Measurements from ENCODE around the gene CA10. TPM values are rescaled to one million over a fixed set of nuclear protein-coding genes. Genes with fewer than 3 reads are reported as not detected.

CA10 gene
- total and polyA plus RNA-seq, 8 donors = 1.3 TPM; not detected in 7

DNA sequence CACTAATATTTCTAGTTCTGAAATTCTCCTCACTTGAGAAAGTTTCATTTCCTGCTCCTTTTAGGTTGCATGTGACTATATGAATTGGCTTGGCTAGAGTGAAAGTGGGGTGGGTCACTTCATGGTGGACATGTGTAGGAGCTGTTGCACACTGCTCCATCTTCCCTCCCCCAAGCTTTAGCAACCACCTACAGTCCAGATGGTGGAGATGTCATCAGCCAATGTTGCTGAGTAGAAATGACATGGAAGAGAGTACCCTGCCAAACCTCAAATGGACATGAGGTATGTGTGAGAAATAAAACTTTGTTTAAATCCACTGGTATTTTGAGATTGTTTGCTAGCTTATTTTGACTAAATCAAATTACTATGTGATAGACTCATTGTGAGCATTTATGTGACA is 281.5 kb downstream of the CA10 start:
- H3K36me3 ChIP-seq = no peaks in the 10 kb centered on the region
- no peak overlapping the region for H3K27ac ChIP-seq
- DNase-seq = no peak
- H3K9me3 ChIP-seq = no peaks in the 10 kb centered on the region
- H3K27me3 ChIP-seq = no peaks in the 10 kb centered on the region
- H3K4me3 ChIP-seq = no peak overlapping the region
- intact Hi-C loops (cut with DNase I; ENCODE audit: low total_unique reads) = no loop called here
- TF ChIP-seq CTCF (IDR thresholded peaks at IDR 0.05) (no peak), POLR2A (IDR thresholded peaks at IDR 0.05) (no peak), POLR2AphosphoS5 (IDR thresholded peaks at IDR 0.05) (no peak), EP300 (IDR thresholded peaks at IDR 0.05) (no peak)
- no peaks in the 10 kb centered on the region for H3K4me1 ChIP-seq

- no peaks in the 10 kb centered on the region for H3K4me1 ChIP-seq
- no peak for DNase-seq
- H3K27me3 ChIP-seq = no peaks in the 10 kb centered on the region
- intact Hi-C loops (cut with DNase I; ENCODE audit: low total_unique reads) = no loop called here
- 20 to 32% (median 23%) methylated on average over 3 of the region's 3 CpGs for WGBS, 5 donors
- TF ChIP-seq POLR2A (IDR thresholded peaks at IDR 0.05) (no peak), EP300 (IDR thresholded peaks at IDR 0.05) (no peak), CTCF (IDR thresholded peaks at IDR 0.05) (no peak), POLR2AphosphoS5 (IDR thresholded peaks at IDR 0.05) (no peak)
- H3K27ac ChIP-seq = no peak overlapping the region
- H3K4me3 ChIP-seq = no peak overlapping the region
- H3K36me3 ChIP-seq = no peaks in the 10 kb centered on the region
- no peaks in the 10 kb centered on the region for H3K9me3 ChIP-seq
Measured at GRCh38 chr17:51873302-51873701, 285.2 kb downstream of the CA10 start.

DNA sequence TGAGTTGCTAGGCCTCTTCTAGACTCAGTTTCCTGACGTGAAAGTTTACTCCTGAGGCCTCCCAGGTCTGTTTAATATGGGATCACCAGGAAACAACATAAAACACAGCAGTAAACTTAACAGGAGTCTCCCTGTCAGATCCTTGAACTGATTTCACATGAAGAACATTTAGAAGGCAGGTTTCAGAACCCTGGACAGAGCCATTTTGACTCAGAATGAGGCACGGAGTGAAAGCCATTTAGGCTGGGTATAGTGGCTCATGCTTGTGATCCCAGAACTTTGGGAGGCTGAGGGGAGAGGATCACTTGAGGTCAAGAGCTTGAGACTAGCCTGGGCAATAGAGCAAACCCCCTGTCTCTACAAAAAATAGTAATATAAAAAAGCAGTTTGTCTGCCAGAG is 289.1 kb downstream of the CA10 start:
- DNase-seq = peak in 1 of 2 donors; percentile 67
- Histone ChIP-seq H3K27ac (no peak overlapping the region), H3K9me3 (no peaks in the 10 kb centered on the region), H3K27me3 (no peaks in the 10 kb centered on the region), H3K36me3 (no peaks in the 10 kb centered on the region), H3K4me1 (no peaks in the 10 kb centered on the region), H3K4me3 (no peak overlapping the region)
- intact Hi-C loops (cut with DNase I; ENCODE audit: low total_unique reads) = no loop called here
- WGBS, 5 donors = 0 to 7% (median 6%) methylated on average over 2 of the region's 2 CpGs
- TF ChIP-seq CTCF (IDR thresholded peaks at IDR 0.05) = no peak
- TF ChIP-seq POLR2A (IDR thresholded peaks at IDR 0.05) = no peak
- no peak for TF ChIP-seq EP300 (IDR thresholded peaks at IDR 0.05)
- no peak for TF ChIP-seq POLR2AphosphoS5 (IDR thresholded peaks at IDR 0.05)

DNA sequence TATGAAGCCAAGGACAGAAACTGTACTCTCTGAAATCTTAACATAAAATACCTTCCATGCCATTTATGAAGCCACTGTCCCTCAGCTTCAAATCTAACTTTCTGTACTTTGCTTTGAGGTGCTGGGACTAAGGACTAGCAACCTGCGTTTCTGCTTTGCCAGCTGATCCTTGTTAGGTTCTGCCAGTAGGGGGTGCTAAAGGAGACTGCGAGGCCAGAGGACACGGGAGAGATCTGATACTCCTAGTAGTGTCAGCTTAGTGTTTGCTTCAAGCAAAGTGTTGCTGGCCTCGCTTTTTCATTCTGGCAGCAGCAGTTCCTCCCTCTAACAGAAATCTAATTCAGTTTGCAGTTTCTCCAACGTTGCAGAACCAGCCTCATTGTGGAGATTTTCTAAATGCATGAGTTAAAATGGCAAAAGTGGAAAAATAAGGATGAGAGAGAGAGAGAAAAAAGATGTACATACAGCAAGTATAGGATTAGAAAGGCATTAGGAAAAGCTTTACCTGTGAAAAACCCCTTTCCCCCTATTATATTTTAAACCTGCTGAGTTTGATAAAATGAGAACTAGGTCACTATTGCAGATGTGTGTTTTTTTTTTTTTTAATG is 297.5 kb downstream of the CA10 start:
- 4 to 9% (median 5%) methylated on average over 5 of the region's 5 CpGs for WGBS, 5 donors

More for the DNA sequence above, 297.5 kb downstream of the CA10 start:
- Histone ChIP-seq H3K4me1 (no peaks in the 10 kb centered on the region), H3K9me3 (no peaks in the 10 kb centered on the region), H3K36me3 (no peaks in the 10 kb centered on the region), H3K27me3 (peaks cover 0 to 5% (median 0%) of the 10 kb centered on the region in 3 donors), H3K27ac (no peak overlapping the region), H3K4me3 (no peak overlapping the region)
- intact Hi-C loops (cut with DNase I; ENCODE audit: low total_unique reads) = no loop called here
- DNase-seq = peak in 1 of 2 donors; percentile 71
- TF ChIP-seq POLR2A (IDR thresholded peaks at IDR 0.05) = no peak
- peak in 2 of 7 experiments; percentile 22 to 23 for TF ChIP-seq CTCF (IDR thresholded peaks at IDR 0.05)
